Activated CD4-positive, alpha-beta T cell treated with anti-CD3 and anti-CD28 coated beads for 48 hours (primary cell): ENCODE measurements around the gene HOXB8.

Experiments used
- DNase-seq: peaks from one replicate; pipeline ENCODE4 v3.0.0-alpha.2; 2020

Gene HOXB8

DNA sequence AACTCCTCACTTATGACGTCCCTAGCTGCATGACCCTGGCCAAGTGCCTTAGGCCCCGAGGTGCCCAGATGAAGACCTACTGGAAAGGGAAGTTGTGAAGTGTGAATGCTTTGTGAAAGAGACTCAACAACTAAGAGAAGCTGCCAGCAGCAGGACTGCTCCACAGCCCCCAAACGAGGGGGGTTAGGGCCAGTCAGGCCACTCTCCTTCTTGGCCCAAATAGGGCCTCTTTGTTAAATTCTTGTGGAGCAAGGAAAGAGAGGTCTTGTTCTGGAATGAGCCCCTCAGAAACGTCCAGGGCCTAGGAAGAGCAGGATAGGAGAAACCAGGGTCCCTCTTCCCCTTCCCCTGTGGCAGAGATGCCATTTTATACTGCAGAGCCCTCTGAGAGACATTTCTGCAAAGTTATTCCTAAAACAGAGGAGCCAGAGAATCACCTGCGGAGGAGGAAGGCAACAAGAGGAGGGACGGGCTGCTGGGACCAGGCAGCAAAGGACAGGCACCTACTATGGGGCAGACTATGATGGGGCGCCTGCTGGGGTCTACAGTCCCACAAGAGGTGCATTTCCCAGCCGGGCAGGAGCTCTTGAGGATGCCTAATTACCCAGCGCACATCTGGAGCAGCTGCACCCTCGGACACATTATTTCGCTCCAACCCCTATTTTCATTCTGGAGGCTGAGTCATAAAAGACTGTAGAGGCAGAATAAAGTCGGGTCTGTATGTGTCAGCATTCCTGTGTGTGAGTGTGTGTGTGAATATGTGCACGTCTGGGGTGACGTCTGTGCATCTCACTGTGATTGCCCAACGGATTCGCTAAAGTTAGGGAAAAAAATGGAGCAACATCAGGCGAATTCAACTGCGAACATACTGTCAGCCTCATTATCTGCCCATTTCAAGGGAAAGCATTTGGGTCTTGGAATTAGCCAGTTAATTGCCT, 22.5 kb upstream of the HOXB8 start:
- no peak for DNase-seq

DNA sequence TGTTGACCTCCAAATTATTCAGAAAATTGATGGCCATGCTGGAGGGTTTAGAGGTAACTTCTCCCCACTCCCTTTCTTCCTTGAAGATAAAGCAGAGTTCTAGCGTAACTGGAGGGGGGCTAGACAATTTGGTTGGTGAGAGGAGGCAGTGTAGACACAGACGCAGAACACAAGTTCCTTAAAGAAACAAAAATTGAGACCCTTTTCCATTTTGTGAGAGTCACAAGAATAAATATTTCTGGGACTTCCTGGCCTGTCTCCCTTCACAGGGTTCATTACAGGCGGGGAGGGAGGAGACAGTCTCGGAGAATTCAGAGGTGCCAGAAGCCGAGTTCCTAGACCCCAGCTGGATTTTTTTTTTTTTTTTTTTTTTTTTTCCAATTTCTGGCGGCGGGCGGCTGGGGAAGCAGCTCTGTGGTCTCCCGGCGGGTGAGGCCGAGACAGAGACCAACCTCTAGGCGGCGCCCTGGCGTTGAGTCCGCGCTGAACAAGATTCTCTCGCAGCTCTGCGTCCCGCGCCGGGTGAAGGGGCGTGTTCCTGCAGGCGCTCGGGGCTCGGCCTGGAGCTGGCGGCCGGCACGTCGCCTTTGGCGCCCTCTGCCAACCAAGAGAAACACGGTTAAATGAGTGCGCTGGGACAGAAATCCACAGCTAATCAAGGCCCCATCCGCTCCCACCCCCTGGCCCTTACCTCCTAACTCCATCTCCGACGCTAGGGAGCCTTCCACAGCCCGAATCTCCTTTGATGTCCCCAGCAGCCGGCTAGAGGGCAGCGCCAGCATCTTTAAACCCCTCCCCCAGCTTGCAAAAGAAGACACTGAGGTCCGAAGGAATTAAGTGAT, 21.3 kb upstream of the HOXB8 start:
- peak; percentile 89 for DNase-seq

DNA sequence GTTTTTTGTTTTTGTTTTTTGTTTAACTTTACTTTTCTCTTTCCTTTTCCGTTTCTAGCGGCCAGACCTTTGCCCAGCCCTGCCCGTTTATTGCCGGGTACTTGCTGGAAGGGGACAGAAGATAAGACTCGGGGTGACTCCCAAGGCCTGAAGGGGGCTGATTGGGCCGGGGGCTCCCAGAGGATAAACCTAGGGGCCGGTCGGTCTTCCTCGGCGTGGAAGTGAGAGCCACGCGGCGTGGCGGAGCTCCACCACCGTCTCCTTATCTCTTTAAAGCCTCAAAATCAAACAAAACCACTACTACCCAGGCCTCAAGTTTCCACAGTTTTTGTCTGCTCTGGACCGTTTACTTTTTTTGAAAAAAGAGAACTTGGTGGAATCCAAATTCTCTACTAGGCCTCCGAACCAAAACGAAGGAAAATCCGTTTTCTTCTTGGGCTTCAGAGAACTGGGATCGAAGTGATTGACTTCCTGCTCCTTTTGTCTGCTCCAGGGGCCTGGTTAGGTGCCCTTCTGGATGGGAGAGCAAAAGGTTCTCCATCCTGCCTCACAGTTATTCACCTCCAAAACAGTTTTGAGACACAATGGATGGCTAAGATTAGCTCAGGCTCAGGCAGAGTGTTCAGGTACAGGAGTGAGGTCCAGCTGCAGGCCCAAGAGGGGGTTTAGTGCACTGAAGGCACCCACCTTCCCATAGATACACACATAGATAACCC, 19.6 kb upstream of the HOXB8 start:
- DNase-seq, result no peak

- DNase-seq, result no peak
These were observed 18.2 kb upstream of the HOXB8 start for GRCh38 chr17:48633266-48633677.

- DNase-seq, result no peak
These were observed 17.6 kb upstream of the HOXB8 start for GRCh38 chr17:48632579-48633265.

GRCh38 chr17:48631693-48632578, 16.8 kb upstream of the HOXB8 start:
- DNase-seq, result no peak

GRCh38 chr17:48630925-48631692, 16.0 kb upstream of the HOXB8 start:
- no peak for DNase-seq

DNA sequence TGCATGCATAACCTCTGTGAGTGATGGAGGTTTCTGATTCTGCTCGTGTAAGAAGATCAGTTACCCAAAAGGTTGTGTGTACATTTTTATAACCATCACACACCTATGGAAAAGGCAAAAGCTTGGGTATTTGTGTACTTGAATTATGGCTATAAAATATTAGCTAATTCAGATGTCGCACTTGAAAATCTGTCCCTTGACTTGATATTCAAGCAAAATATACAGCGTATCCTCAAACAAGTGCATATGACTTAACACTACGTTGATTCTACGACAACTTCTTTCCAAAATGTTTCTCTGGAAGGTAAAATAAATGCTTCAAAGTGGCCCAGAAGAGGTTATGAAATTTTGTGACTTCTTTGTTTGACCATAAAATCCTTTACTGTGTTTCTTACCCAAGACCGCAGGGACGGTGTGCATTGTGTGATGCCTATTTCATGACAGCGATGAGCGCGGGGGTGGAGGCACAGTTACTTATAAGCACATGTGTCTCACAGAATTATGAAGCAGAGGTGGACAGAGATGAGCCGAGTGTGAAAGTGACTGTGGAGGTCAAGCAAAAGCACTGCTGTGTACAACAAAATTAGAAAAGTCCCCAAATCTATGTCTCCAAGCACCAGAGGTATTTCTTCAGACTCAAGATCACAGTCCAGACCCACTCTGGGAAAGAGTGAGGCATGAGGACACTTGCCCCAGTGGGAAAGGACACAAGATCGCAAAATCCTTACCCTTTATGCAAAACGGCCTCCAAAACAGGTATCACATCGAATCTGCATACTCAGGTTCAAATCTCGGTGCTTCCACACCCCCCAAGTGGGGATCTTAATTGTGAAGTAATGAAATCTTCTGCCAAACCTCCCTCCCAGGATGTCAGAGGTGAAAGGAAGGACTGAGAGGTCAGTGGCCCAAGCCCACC, 15.2 kb upstream of the HOXB8 start:
- no peak for DNase-seq

DNA sequence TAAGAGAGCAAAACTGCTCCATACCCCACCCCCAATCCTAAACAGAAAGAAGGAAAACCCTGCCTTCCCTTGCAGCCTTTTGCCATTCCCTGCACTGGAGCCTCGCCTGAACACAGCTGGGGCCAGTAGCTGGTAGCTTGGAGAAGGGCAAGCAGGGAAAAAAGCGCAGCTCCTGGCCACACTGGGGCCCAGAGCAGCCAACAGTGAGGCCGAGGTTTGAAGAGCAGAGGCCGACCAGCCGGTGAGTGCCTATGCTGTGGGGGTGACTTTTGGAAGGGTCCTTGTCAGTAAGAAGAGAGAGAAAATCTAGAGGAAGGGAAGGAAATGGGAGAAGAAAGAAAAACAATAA, 14.3 kb upstream of the HOXB8 start:
- no peak for DNase-seq

DNA sequence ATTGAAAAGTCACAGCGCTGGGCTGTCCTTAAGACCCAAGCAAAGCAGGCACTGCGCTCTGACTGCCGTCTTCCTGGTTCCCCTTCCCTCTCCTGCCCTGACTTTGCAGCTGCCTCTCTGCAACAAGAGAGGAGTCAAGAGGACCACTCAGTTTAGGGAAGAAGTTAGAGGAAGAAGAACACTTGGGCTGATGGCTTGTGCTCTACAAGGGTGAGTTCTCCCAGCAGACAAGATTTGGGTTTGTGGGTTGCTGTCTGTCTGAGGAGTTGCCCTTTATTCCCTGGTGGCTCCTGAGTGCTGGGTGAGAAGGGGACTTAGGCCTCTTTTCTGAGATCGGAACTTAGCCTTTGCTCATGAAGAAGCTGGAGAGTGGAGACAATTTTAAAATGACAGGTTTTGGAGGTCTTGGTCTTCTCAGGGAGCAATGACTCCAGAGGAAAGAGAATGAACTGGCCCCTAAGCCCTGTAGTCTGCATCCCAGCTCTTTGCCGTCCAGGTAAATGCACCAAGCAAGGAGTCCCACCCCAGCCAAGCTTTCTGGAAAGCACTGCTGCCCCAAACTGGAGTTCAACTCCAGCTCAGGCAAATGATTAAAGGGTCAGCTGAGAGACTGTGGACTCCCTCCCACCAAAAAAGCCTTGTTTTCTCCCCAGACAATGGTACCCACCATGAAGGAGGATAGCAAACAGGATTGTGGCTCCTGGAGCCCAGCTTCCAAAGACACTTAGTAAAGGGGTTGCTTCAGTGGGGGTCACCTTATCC, 13.7 kb upstream of the HOXB8 start:
- DNase-seq, result no peak

DNA sequence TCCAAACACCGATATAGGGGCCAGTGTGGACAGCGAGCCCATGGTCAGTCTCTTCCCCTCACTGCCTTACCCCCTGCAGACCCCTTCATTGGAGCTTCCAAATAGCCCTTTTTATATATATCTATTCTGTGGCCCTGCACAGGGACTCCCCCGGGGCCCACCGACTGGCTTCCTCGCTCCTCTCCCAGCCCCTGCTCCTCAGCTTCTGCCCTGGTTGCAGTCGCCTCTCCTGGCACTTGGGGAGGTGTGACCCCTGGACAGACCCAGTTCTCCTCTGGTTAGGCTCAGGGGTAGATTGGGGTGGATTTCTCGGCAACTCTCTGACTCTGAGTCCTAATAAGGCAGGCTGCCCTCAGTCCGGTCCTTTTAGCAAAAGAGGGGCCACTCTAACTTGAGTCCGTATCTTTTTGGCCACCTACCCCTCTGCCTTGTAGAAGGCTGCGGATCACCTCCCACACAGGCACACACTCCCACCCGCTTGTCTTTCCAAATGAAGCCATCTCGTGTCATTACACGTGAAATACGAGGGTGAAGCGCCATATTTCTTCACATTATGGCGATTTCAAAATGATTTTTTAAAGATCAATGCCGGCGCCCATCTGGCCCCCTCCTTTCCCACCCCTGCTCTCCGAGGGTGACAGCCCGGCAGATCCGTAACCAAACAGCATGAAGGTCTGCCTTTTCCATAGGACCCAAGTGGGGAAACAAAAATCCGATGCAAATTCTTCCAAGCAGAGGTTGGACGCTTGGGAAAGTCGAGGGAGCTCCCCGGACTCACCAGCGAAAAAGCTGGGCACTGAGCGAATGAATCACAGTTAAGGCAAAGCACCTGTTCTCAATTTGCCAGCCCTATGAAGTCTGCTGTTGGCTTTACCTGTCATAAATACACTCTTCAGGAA, 12.8 kb upstream of the HOXB8 start:
- no peak for DNase-seq

DNA sequence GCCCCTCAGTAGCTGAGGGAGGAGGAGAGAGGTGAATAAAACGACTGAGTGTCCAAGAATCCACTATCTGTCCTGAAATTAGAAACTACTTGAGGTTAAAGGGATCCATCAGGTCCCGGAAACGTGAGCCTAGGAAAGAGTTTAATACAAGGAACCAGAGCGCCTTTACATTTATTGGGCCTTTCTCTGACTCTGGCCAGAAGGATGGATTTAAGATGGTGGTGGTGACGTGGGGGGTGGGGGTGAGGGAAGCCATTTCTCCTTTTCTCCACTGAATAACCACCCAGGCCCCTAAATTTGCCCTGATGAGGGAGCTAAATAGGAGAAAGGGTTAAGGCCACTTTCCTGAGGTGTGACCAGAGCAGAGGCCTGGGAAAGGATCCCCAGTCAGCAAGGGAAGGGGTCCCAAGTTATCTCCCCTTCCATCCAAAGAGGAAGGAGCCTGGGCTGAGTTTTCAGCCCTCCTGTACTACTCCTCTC, 12.1 kb upstream of the HOXB8 start:
- DNase-seq, result no peak

DNA sequence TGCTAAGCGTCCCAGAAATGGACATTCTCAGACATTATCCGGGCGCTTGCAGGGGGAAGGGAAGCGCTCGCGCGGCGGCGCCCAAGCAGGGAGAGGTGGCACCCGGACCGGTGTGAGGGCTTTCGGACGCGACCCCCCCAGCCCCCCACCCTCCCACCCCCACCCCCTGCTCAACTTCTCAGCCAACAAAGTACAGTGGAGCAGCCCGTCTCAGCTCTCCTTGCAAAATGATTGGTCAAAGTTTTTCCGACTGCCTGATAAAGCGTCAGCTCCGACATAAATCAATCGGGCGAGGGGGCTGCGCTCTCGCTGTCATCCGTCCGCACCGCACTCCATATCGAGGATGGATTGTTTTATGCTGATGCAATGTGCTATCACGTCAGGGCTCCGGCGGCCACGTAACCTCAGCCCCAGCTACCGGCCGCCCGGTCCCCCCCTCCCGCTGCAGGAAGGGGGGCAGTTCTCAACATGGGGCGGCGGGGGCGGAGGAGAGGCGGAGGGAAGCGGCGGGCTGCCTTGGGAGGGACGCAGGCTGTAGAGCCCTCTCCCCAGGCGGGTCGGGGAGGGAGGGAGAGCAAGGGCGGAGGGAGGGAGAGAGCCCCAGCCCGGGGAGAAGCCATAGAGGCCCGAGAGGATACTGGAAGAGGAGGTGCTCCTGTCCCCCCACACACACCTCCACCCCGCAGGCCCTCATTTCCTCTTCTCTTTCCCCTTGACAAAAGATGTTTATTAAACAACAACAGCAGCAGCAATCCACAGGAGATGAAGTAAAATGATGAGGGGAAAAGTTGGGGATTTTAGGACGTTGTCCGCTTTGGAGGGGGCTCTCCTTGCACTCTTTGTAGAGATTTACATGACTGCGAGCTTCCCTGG, 11.4 kb upstream of the HOXB8 start, which contains the start of gene HOXB9:
Gene HOXB9 (minus strand): TSS at position 114 of the 873 bp plus-strand sequence. CDS start 89 bp downstream, at position 25.
- peak; percentile 52 for DNase-seq

GRCh38 chr17:48625495-48626244, 10.6 kb upstream of the HOXB8 start:
- peak; percentile 50 for DNase-seq
